Mucosa of gallbladder (tissue), 1 donor: ENCODE data around the gene KIAA1755. TPM values are rescaled to one million over a fixed set of nuclear protein-coding genes. Genes with fewer than 3 reads are reported as not detected.

Source experiments
- DNase-seq: peaks from one replicate; pipeline ENCODE4 v3.0.0-alpha.2; 2020; ENCODE audit warnings: low spot score
- total RNA-seq: library from RNA; stranded (reverse); gene quantifications from one replicate; pipeline ENCODE4 v1.2.1, GENCODE V29; 2021
- donor health status: DM: no; HTN: no; CAD: no.

The KIAA1755 gene
- total RNA-seq, 1 donor from 2014 or later, result 7.1 TPM

DNA sequence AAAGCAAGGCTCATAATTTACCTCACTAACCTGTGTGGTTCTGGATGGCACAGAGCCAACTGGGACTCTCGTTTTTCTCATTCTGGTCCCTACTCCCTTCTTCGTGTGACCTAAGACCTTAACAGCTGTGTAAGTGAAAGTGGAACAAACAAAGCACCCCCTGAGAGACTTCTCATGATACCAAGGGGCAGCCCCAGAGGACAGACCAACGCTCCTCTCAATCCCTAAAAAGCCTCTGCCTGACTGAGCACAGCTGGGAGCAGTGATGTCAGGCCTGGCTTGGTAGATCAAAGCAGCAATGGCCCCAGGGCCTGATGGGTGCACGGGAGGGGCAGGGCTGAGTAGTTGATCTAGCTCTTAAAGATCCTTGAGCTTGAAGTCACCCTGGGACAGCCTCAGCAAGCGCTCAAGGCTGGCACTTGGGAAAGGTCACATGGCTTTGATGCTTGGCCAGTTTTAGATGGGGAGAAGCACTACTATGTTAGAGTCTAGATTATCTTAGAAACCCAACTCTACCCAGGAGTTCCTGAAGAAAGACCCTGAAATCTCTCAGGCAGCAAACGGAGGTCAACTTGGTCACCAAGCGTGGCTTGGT, 79.2 kb downstream of the KIAA1755 start:
- DNase-seq, result no peak

DNA sequence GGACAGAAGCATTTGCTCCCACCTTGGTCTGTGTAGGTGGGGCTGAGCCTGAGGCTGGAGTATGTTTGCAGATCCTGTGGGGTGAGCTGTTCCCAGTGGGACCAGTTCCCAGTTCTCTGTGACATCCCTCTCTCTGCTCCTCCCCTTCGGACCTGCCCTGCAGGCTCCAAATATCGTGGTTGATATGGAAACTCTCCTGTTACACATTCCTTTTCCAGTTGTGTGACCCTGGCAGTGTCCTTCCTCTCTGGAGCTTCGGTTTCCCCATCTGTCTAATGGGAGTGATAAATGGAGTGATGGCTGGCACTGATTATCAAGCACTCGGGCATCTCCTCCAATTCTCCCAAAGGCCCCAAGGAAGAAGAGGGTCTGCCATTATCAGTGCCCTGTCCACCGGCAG, 79.8 kb downstream of the KIAA1755 start:
- no peak for DNase-seq

DNA sequence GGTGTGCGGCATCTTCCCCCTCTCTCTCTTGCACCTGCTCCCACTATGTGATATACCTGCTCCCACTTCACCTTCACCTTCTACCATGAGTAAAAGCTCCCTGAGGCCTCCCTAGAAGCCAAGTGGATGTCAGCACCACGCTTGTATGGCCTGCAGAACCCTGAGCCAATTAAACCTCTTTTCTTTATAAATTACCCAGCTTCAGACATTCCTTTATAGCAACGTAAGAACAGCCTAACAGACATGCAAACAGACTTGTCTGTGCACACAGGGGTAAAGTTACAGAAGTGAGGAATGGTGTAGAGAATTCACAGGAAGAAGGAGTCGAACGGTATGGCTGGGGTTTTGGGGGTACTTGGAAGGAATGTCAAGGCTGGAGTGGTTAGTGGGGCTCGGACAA, 80.7 kb downstream of the KIAA1755 start:
- DNase-seq, result no peak

DNA sequence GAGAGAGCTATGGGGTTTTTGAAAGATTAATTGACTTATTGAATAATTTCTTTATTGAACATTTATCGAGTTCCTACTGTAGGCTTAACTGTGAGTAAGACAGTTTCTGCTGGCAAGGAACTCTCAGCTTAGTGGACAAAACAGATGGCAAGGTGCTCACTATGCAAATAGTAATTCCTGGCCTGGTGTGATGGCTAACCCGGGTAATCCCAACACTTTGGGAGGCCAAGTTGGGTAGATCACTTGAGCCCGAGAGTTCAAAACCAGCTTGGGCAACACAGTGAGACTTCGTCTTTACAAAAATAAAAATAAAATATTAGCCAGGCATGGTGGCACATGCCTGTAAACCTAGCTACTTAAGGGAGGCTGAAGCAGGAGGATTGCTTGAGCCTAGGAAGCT, 82.0 kb downstream of the KIAA1755 start:
- no peak for DNase-seq

DNA sequence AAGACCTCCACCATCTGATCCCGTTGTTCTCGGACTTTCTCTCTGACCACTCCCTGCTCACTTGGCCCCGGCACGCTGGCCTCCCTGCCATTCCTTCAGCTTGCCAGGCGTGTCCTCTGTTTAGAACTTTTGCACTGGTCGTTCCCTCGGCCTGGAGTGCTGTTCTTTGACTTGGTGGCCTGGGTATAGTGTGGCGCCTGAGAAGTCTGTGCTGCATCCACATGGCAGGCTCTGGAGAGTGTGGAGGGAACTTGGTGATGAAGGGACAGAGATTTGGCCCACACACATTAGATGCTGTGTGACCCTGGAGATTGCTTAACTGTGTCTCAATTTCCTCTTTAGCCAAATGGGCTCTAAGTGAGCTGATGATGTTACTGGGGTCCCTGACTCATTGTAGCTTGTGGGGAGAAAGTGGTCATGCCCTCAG, 82.5 kb downstream of the KIAA1755 start:
- no peak for DNase-seq

DNA sequence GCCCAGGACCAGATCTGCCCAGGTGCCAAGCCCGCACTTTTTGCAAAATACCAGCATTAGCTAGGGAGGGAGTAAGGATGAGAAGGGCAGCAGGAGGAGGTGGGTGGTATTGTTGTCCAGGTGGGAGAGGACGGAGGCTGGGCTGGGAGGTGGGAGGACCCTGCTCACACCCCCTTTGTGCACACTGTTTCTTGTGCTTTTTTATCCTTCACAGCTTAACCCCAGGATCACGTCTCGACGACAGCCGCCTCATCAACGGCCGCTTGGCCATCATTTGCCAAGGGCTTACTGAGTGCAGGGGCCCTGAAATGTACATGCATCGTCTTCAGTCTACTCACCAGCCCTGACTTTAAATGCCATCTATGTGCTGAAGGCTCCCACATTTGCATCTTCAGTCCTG, 83.3 kb downstream of the KIAA1755 start:
- no peak for DNase-seq

DNA sequence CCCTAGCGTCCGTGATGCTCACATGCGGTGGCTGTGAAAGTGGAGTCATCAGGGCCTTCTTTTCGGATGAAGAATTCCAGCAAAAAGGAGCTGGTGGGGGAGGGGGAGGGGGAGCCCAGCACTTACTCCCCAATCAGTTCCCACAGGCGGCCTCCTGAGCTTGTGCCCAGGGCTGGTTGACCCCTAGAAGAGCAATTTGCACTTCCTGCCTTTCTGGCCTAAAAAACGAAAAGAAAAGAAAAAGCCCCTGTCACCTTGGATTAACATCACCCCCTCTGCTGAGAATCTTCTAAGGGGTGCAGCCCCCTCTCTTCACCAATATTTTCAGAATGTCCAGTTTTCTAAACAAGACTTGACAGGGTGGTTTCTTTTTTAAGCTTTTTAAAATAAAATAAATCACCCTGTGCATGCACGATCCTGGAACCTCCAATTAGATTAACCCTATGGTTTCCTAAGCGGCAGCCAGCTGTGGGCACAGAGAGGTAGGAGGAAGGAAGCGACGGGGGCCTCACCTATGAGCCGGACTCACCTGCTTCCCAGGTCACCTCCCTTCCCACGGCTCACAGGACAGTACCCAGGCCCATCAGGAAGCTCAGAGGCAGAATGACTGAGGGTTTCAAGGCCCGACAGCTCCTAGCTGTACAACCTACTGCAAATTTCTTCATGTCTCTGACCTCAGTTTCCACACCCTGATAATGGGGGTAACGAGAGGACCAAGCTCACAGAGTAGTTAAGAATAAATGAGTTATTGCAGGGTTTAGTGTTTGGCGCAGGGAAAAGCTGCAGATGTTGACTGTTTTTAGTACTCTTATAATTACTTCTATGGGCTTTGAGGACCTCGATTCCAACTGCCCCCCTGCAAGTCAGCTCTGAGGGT, 85.0 kb downstream of the KIAA1755 start:
- DNase-seq, result no peak

DNA sequence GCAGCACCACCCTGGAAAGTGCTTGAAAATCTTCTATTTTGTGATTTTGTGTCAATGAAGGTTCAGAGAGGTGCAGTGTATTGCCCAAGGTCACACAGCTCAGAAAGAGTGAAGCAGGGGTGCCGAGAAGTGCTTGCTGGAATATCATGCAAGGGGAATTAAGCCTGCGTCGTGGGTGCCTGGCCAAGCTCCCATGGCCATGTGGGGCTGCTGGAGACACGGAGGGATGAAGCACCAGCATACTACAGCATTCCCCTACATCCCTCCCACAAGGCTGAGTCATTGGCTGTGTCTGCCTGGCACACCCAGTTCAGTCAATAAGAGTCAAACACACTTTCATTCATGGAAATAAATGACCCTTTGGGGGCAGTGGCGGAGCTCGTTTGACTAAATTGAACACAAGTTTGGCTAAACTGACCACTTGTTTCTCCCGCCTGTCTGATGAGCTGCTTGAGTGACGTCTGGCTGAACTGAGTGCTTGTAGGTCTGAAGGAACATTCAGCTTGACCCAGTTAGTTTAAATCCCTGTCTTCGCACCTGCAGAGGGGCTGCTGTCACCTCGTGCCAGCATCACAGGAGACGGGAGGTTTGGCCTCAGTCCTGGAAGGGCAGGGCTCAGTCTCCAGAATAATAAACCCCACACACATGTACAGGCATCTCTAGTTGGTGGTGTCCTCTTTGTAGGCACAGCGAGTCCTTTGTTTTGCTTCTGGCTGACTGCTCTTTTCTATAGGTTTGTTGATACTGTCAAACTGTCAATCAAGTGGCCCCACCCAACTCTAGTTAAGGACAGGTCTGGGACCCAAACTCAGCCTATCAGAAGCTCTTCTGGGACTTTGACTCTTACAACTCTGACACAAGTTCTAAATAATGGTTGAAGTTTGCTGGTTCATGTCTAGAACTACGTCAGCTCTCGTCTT, 87.0 kb downstream of the KIAA1755 start:
- peak; percentile 59 for DNase-seq

DNA sequence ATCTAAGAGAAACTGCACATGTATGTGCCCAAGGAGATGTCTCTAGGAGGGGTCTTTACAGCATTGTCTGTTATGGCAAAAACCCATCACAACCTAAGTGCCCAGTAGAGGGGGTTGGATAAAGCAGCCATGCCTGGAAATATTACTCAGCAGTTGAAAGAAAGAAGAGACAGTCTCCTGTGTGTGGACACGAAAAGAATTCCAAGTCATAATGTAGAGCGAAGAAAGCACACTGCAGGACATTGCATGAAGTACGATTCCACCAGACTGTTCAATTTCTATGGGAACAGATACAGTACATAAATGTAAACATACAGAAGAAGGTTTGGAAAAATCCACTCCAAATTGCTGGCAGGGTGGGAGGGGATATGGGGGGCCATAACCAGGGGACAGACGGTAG, 88.1 kb downstream of the KIAA1755 start:
- DNase-seq, result no peak

DNA sequence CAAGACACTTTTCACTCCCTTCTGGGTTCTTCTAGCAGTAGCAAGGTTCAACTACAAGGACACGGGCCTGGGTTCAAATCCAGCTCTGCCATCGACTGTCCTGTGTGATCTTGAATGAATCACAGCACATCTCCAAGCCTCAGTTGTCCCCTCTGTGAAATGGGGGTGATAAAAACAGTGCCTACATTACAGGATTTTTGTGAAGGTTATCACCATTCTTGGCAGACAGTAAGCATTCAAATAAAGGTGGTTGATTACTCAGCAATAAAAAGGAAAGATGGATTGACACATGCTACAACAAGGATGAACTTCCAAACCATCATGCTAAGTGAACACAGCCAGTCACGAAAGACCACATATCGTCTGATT, 88.9 kb downstream of the KIAA1755 start:
- no peak for DNase-seq

DNA sequence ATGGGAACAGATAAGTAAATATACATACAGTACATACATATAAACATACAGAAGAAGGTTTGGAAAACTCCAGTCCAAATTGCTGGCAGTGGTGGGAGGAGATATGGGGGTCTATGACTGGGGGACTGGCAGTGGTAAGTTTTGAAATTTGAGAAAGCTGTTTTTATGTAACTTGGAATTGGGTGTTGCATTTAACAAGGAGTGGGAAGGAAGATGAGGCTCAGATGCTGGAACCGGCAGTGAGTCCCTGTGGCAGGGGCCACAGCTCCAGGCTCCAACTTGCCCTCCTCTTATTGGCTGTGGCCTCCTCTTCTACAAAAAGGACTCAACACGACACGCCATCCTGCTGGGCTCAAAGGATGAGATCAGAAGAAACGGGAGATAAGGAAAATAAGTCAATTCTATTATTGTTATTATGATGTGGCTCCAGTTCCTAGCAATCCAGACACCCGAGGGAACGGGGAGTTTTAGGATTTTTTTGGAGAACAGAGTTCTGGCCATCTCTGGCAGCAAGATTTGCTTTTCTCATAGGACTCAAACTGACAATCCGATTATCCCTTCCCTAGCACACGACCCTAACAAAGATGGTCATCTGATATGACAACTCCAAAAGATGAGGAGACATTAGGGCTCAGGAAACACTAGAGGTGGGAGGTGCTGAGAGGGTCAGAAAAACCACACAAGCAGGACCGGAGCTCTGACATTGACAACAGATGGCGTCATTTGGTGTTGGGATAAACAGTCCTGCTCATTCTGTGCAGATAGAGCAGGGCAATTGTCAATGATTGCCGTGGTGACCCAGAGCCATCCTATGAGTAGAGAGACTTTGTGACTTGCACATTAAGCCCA, 89.5 kb downstream of the KIAA1755 start:
- DNase-seq, result no peak

DNA sequence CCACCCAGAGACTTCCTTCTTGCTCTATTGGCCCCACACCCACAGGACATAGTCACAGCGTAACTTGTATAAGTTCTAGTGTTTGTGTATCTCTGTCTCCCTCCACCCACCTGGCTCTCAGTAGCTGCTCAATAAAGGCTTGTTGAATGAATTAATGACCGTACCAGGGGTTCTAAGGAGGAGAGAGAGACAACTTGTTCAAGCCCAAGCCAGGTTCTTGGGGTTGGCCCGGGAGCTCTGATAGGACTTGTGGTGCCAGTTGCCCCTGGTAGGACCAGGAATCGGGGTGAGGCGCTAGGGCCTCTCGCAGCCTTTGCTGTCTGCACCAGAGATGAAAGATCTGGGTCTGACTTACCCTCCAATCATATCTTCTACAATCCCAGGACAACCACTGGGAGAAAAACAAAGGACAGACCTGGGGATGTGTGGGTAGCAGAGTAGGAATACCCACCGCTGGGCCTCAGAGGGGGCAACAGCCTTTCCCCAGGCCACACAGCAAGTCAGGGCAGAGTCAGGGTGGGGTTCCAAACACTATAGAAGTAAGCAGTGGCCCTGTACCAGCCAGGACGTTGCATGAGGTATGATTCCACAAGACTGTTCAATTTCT, 90.2 kb downstream of the KIAA1755 start:
- DNase-seq, result no peak

DNA sequence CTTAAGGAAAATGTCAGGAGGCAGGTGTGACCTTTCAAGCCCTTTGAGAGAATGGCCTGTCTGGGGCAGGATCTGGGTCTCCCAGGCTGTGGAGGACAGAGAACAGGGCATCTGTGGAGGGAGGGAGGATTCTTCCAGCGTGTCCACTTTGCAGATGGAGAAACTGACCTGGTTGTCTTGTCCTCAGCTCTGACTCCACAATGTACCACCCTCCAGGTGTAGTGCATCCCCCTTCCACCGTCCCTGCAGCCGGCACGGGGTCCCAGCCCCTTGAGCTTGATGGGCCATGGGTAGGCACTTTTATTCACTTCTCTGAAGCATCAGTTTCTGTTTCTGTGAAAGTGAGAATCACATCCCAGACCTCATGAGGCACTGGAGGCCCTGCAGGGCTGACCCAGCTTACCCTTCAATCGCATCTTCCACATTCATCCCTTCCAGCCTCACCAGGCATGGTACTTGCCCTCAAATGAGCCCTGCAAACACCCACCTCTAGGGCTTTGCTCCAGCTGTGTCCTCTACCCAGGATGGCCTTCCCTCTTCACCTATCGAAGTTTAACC, 90.8 kb downstream of the KIAA1755 start:
- no peak for DNase-seq

DNA sequence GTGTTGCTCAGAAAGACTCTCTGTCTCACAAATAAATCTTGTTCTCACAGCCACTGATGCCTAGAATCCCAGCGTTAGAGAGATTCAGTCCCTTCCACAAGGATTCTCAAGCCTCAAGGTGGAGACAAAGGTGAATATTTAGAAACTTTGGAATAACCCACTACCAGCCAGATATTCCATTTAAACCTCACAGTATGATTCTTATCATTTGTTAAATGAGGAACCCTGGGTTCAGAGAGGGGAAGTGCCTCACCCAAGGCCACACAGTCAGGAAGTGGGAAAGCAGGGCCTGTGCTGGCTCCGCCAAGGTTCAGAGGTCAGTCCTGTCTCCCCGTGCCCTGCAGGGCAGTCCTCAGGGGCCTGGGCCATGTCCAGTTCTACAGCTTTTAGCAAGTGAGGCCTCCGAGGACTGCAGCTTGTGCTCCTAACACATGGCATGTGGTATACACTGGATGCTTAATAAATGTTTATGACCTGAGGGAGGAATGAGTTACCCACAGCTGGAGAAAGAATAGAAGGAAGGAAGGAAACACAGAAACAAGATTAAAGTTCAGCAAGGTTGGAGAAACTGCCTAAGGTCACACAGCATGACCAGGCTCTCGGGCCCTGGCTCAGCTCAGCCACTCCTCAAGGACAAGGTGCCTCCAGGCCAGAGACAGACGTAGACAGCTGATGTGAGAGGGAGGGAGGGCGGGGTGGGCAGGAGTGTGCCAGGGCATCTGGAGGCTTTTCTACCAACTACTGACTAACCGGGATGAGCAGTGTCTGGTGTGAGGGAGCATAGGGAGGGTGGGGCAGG, 91.5 kb downstream of the KIAA1755 start:
- no peak for DNase-seq

DNA sequence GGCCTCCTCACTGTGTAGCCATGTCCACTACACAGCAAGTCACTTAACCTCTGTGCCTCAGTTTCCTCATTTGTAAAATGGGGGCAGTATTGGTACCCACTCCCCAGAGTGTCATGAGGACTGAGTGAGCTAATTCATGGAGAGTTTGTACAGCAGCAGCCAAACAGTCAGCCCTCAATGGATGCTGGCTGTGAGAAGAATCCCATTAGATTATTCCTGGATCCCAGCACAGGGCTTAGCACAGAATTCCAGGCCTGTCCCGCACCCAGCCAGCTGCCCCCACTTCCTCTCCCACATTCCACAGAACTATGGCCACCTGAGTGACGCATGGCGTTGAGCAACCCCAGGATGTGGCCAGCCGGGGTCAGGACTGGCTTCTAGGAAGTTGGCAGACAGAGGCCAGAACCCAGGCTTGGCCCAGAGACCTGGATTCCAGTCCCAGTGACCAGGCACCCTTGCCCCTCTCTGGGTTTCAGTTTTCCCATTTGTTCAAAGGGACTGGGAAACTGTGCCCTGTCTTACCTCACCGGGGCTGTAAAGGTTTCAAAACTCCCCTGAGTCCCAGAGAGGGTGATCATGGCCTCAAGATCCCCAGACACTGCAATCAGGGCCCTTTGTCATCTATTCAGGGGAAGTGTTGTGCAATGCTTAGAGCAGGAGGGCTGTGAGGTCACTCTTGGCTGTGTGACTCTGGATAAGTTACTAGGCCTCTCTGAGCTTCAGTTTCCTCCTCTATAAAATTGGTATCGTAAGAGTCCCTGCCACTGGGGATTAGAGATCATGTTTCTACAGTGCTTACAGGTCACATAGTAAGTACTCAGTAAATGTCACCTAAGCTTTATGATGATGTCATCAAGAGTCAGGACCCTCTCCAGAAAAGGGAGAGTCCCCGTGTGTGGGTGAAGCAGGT, 92.4 kb downstream of the KIAA1755 start:
- DNase-seq, result peak; percentile 78

DNA sequence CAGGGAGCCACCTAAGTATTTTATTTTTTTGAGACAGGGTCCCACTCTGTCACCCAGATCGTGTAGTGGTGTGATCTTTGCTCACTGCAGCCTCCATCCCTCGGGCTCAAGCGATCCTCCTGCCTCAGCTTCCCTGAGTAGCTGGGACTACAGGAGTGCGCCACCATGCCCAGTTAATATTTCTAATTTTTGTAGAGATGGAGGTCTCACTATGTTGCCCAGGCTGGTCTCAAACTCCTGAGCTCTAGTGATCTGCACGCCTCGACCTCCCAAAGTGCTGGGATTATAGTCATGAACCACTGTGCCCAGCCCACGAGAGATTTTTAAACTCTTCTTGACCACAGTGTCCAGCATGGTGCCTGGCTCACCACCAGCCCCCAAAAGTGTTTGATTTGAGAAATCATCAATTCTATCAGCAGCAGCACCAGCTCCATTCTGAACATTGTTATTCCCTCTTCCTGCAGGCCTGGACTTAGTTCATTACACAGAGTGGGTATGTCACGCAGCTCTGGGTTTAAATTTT, 93.1 kb downstream of the KIAA1755 start:
- no peak for DNase-seq

DNA sequence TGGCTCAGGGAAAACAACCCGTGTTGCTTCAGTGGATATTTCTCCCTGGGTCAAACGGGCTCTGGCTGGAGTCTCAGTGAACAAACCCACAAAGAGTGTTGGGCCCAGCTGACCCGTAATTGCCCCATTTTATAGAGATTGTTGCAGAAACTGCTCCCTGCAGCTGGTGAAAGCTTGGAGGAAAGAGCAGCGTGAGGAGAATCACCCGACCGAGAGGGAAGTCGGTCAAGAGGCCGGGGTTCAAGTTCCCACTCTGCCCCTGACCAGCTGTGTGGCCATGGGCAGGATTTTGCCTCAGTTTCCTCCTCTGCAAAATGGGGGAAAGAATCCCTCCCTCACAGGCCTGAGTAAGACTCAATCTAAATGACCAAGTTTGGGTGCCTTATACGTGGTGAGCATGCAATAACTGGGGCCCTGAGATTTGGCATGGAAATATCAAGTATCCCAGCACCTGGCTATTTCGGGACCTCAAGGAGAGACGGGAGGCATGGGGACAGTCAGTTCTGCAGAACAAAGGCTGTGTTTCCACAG, 93.8 kb downstream of the KIAA1755 start:
- DNase-seq, result no peak
